AG09319 (cell line): ENCODE measurements around the gene EVL.

Experiments used
- DNase-seq: peaks from one replicate; pipeline ENCODE4 v3.0.0-alpha.2; 2010; ENCODE audit warnings: low read depth; ENCODE audit errors: extremely low read depth
- TF ChIP-seq, protein P1 (sequence below): IDR thresholded peaks from 2 replicates; pipeline ENCODE4 v1.5.1; 2011; ENCODE audit warnings: low read depth, mild to moderate bottlenecking, inconsistent platforms, low read length, moderate library complexity

The EVL gene

DNA sequence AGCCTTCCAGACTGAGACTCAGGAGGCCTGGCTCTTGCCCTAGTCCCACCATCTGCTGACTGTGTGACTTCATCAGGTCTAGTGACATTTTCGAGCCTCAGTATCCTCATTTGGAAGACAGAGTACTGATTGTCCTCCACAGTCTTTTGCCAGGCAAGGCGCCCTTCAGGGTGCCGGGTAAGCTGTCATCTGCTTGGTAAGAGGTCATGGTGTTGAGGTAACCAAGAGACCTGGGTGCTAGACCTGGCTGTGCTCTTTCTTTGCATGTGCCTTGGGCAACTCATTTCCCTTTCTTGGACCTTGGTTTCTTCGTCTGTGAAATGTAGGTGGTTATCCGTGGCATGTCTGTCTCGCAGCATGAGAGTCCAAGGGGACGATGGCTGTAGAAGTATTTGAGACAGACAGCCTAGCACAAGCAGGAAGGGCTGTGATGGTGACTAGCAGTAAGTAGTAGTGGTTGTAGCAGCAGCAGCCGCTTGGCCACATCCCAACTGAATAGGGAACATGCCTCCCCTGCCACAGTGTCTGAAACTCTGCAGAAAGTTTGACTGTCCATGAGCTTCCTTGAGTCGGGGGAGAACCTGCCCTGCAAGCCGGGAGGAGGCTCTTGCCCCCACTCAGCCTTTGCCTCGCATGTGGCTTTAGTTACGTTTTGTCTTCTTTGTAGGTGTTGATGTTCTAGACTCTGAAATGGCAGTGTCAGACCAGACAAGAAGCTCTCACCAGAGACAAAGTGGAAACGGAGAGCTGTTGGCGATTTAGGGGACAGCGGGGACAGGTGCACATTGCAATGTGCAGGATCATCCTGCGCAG lies 40.3 kb downstream of the EVL start:
- no peak for DNase-seq
- TF ChIP-seq, protein P1, sequence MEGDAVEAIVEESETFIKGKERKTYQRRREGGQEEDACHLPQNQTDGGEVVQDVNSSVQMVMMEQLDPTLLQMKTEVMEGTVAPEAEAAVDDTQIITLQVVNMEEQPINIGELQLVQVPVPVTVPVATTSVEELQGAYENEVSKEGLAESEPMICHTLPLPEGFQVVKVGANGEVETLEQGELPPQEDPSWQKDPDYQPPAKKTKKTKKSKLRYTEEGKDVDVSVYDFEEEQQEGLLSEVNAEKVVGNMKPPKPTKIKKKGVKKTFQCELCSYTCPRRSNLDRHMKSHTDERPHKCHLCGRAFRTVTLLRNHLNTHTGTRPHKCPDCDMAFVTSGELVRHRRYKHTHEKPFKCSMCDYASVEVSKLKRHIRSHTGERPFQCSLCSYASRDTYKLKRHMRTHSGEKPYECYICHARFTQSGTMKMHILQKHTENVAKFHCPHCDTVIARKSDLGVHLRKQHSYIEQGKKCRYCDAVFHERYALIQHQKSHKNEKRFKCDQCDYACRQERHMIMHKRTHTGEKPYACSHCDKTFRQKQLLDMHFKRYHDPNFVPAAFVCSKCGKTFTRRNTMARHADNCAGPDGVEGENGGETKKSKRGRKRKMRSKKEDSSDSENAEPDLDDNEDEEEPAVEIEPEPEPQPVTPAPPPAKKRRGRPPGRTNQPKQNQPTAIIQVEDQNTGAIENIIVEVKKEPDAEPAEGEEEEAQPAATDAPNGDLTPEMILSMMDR = no peak

DNA sequence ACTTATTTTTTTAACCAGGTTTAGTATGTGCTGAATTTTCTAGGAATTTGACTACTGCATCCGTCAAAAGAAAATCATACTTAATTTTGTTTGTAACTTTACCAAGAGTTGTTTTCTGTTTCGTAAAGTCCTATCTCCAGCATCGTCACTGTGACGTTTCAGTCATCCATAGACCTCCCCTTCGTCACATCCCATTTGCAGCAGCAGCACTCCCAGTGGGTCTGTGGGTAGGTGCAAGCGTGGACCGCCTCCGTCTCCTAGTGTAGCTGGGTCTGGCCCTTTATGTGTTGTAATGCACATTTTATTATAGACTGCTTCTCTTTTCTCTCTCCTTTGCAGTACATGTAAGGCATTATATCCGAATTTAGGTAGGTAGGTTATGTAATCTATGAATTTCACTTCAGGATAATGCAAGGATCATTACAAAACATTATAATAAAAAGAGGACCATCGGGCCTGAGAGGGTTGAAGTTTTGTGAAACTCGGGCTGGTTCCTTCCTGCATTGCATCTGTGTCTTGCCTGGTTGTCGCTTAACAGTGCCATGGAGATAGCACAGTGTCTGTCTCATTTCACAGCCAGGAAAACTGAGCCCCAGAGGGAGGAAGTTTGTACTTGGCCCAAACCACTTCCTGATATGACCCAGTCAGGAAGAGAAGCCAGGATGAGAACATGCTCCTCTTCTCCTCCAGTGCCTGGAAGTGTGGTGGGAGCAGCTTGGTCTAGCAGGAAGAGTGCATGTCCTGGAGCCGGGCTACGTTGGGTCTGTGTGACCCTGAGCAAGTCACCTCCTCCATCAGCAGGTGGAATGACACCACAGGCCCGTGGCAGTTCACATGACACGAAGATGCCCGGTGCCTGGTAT lies 41.3 kb downstream of the EVL start:
- TF ChIP-seq, protein P1 = no peak
- DNase-seq = no peak

DNA sequence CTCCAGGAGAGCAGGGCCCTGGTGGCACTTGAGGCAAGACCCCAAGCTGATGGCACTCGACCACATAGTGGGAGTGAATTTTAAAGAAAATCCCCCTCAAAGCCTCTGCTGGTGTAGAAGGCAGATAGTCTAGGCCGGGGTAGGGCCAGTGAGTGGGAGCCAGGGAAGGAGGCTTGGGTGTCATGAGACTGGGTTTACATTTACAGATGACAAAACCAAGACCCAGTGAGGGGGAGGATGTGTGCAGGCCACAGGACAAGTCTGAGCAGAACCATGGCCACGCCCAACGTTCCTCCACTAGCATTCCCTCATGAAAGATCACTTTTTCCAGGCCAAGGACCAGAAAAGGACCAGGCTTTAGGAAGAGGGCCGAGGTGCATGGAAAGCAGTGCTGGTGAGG lies 42.0 kb downstream of the EVL start:
- DNase-seq = no peak
- TF ChIP-seq, protein P1 = no peak

DNA sequence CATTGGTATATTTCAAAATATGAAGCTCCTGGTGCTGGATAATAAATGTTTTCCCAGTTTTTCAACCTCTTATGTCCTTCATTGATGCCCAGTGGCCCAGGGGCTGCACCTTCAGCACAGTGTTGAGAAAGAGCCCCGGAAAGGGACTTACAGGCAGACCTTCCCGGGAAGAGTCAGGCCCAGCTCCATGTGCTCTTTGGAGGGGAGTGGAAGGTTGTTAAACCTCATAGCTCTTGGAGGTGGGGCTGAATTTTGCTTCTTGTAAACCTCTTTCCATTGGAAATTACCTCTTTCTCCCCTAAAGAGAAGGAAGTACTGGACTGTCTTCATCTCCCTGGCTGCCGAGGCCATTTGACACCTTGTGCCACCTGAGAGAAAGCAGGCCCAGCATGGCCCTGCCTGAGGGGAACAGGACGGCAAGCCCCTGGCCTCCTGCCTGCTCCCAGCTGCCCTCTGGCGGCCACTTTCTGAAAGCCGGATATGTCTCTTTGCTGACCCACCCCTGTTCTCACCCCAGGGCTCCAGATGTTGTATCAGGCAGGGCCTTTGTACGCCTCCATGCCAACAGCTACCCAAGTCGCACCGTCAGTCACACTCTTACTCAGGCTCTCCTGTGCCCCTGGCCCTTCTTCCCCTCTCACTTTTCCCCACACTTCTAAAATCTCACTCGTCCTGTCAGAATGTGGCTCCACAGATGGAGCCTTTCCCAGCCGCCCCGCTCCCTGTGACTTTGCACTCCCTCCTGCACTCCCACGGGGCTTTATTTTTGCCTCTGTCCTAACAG lies 43.0 kb downstream of the EVL start:
- peak; percentile 32 for DNase-seq
- TF ChIP-seq, protein P1 = peak; percentile 92

DNA sequence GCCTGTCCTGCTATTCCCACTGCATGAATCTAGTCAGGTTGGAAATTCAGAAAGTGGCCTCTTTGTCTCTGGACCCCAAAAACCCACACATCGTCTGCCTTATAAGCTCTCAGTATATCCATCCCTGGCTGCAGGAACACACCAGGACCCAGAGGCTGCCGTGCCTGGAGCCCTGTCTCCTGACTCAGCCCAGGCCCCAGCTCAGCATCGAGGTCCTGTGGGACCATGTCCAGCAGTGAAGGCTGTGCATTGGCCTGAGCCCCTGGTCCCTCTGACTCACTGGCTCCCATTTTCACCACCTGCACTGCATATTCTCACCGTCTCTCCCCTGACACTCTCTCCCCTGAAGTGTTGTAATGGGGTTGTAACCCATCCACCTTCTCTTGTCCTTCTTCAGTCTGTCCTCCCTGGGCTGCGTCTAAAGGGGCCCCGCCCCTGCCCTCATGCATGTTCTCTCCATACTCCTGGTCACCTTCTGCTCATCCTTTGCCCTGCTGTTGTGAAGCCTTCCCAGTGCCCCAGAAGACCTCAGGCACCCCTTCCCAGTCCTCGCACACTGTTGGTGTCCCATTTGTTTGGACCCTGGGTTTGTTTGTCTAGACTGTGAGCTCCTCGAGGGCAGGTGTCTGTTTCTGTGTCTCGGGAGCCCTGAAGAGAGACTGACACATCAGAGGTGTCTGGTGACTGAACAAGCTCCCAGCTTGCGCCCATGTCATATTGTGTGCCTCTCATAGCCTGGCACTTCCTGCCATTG lies 43.8 kb downstream of the EVL start:
- TF ChIP-seq, protein P1 = no peak
- no peak for DNase-seq

DNA sequence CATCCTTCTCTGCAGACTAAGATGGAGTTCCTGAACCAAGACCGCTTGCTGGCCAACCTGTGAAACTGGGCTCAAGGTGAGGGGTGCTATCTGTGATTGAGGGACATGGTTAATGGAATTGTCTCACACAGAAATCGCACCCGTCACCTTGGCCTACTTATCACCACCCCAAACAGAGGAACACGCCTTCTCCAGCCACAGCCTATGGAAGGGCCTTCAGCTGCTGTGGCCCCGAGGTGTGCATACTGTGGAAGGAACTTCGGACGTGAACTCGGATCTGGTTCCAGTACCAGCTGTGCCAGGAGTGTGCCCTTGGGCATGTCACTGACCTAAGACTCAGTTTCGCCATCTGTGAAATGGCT lies 44.4 kb downstream of the EVL start:
- DNase-seq = no peak

More for the DNA sequence above, 44.4 kb downstream of the EVL start:
- TF ChIP-seq, protein P1 = no peak
